IMR-90 (cell line): Measurements from ENCODE around the gene PSD. TPM values are rescaled to one million over a fixed set of nuclear protein-coding genes. Genes with fewer than 3 reads are reported as not detected.

Experiments
- ATAC-seq: fragments of 200-7000 bp; cut with Tn5 transposase; 2 replicates; pipeline ENCODE4 v1.9.1; 2020; ENCODE audit warnings: low read depth, mild to moderate bottlenecking, moderate library complexity
- BruUV-seq: library from RNA; stranded (reverse); fragments of 400-500 nt; replicated peaks from 2 replicates; lab custom pipeline; 2021; lab: Mats Ljungman, UMichigan
- CTCF ChIA-PET: fragments of 300-600 bp; formaldehyde crosslinking; extraction: SDS; loops from one replicate; lab custom pipeline; 2021; ENCODE audit warnings: antibody characterized with exemption; lab: Yijun Ruan, JAX
- POLR2A ChIA-PET: fragments of 300-600 bp; sonication (Branson Sonifier 250); formaldehyde crosslinking; loops from one replicate; lab custom pipeline; 2022; ENCODE audit warnings: antibody characterized with exemption; ENCODE audit not compliant: unreplicated experiment; lab: Charles Lee
- DNase-seq: peaks from one replicate; pipeline ENCODE4 v3.0.0; 2013
- H2AFZ ChIP-seq: replicated peaks from 2 replicates; pipeline ENCODE3; 2013; ENCODE audit warnings: low read length, mild to moderate bottlenecking; ENCODE audit not compliant: poor library complexity
- H2AK5ac ChIP-seq: 2 replicates; pipeline ENCODE4 v1.6.1; 2013; ENCODE audit warnings: low read depth, low read length, inconsistent platforms
- H2AK9ac ChIP-seq: replicated peaks from 2 replicates; pipeline ENCODE3; 2013; ENCODE audit warnings: mild to moderate bottlenecking, low read depth, low read length, moderate library complexity; ENCODE audit not compliant: poor library complexity
- H2BK120ac ChIP-seq: 2 replicates; pipeline ENCODE4 v1.6.1; 2013; ENCODE audit warnings: low read depth, low read length, inconsistent platforms
- H2BK15ac ChIP-seq: 3 replicates; pipeline ENCODE4 v1.6.1; 2013; ENCODE audit warnings: low read depth, low read length, inconsistent platforms
- H2BK20ac ChIP-seq: 2 replicates; pipeline ENCODE4 v1.6.1; 2013; ENCODE audit warnings: low read depth, mild to moderate bottlenecking, inconsistent platforms, low read length, moderate library complexity
- H2BK5ac ChIP-seq: 2 replicates; pipeline ENCODE4 v1.6.1; 2013; ENCODE audit warnings: mild to moderate bottlenecking, low read depth, low read length, inconsistent platforms; ENCODE audit not compliant: poor library complexity, severe bottlenecking
- H3K14ac ChIP-seq: replicated peaks from 2 replicates; pipeline ENCODE4 v1.6.1; 2013; ENCODE audit warnings: low read depth, low read length, inconsistent platforms
- H3K18ac ChIP-seq: 2 replicates; pipeline ENCODE4 v1.6.1; 2013; ENCODE audit warnings: low read depth, low read length, control low read depth
- H3K23ac ChIP-seq: 2 replicates; pipeline ENCODE4 v1.6.1; 2013; ENCODE audit warnings: low read depth, low read length, inconsistent platforms
- H3K27ac ChIP-seq: 2 replicates; pipeline ENCODE4 v1.5.1; 2013; ENCODE audit warnings: mild to moderate bottlenecking, control low read depth, low read length; ENCODE audit not compliant: insufficient read depth
- H3K27me3 ChIP-seq: 2 replicates; pipeline ENCODE4 v1.6.1; 2013; ENCODE audit warnings: low read length; ENCODE audit not compliant: control insufficient read depth, insufficient read depth
- H3K36me3 ChIP-seq: 2 replicates; pipeline ENCODE4 v1.6.1; 2013; ENCODE audit warnings: low read length, mixed read lengths; ENCODE audit not compliant: control insufficient read depth, insufficient read depth
- H3K4ac ChIP-seq: 2 replicates; pipeline ENCODE4 v1.6.1; 2013; ENCODE audit warnings: low read depth, low read length, inconsistent platforms
- H3K4me1 ChIP-seq: 2 replicates; pipeline ENCODE4 v1.6.1; 2013; ENCODE audit warnings: low read length, mixed read lengths; ENCODE audit not compliant: control insufficient read depth, insufficient read depth
- H3K4me2 ChIP-seq: 2 replicates; pipeline ENCODE4 v1.6.1; 2013; ENCODE audit warnings: low read depth, mild to moderate bottlenecking, control low read depth, low read length, moderate library complexity
- H3K4me3 ChIP-seq: 2 replicates; pipeline ENCODE4 v1.5.1; 2013; ENCODE audit warnings: low read depth, mild to moderate bottlenecking, control low read depth, low read length, moderate library complexity; ENCODE audit not compliant: insufficient read depth
- H3K56ac ChIP-seq: 2 replicates; pipeline ENCODE4 v1.6.1; 2013; ENCODE audit warnings: low read length, inconsistent platforms; ENCODE audit not compliant: insufficient read depth; ENCODE audit errors: extremely low read depth
- H3K79me1 ChIP-seq, 2 experiments: 2 replicates each; pipeline ENCODE4 v1.6.1; 2013; ENCODE audit warnings: low read length in 2 of 2, inconsistent platforms in 1 of 2, low read depth in 1 of 2
- H3K9ac ChIP-seq: 2 replicates; pipeline ENCODE4 v1.6.1; 2013; ENCODE audit warnings: low read depth, low read length, control low read depth
- H3K9me1 ChIP-seq: 2 replicates; pipeline ENCODE4 v1.6.1; 2013; ENCODE audit warnings: low read length, inconsistent platforms; ENCODE audit not compliant: insufficient read depth
- H3K9me3 ChIP-seq: 2 replicates; pipeline ENCODE4 v1.6.1; 2013; ENCODE audit warnings: low read length; ENCODE audit not compliant: control insufficient read depth, insufficient read depth
- H4K20me1 ChIP-seq: 2 replicates; pipeline ENCODE4 v1.6.1; 2013; ENCODE audit warnings: low read length, inconsistent platforms; ENCODE audit not compliant: insufficient read depth
- H4K5ac ChIP-seq: 2 replicates; pipeline ENCODE4 v1.6.1; 2013; ENCODE audit warnings: mild to moderate bottlenecking, low read depth, low read length, control low read depth
- H4K8ac ChIP-seq, 2 experiments: 2 replicates each; pipeline ENCODE4 v1.6.1; 2013; ENCODE audit warnings: low read depth in 2 of 2, low read length in 2 of 2, control low read depth in 1 of 2, inconsistent platforms in 1 of 2
- H4K91ac ChIP-seq: 2 replicates; pipeline ENCODE4 v1.6.1; 2013; ENCODE audit warnings: low read depth, low read length, inconsistent platforms; ENCODE audit not compliant: insufficient read depth
- CHD1 ChIP-seq: IDR thresholded peaks from 2 replicates; pipeline ENCODE4 v1.6.1; 2012; ENCODE audit warnings: low read depth, low read length, improper control_type of control experiment
- ELK1 ChIP-seq: fragments of 150-350 bp; IDR thresholded peaks from 2 replicates; pipeline ENCODE4 v1.6.1; 2016; ENCODE audit warnings: low read depth, mild to moderate bottlenecking, low read length, moderate library complexity, borderline replicate concordance
- FOS ChIP-seq: fragments of 150-350 bp; IDR thresholded peaks from 2 replicates; pipeline ENCODE4 v1.6.1; 2016; ENCODE audit warnings: low read depth, low read length
- MAZ ChIP-seq: IDR thresholded peaks from 2 replicates; pipeline ENCODE4 v1.6.1; 2012; ENCODE audit warnings: low read depth, mild to moderate bottlenecking, low read length, improper control_type of control experiment, moderate library complexity, borderline replicate concordance
- MXI1 ChIP-seq: IDR thresholded peaks from 2 replicates; pipeline ENCODE4 v1.6.1; 2012; ENCODE audit warnings: low read depth, mild to moderate bottlenecking, low read length, moderate library complexity, borderline replicate concordance
- RAD21 ChIP-seq: IDR thresholded peaks from 2 replicates; pipeline ENCODE4 v1.6.1; 2012; ENCODE audit warnings: low read length, improper control_type of control experiment
- RFX5 ChIP-seq: IDR thresholded peaks from 2 replicates; pipeline ENCODE4 v1.8.0; 2012; ENCODE audit warnings: low read depth, mild to moderate bottlenecking, low read length, moderate library complexity
- SMC3 ChIP-seq: fragments of 150-350 bp; IDR thresholded peaks from 2 replicates; pipeline ENCODE4 v1.6.1; 2016; ENCODE audit warnings: low read depth, mild to moderate bottlenecking, antibody characterized with exemption, low read length, moderate library complexity
- WGBS, 2 experiments: methylation state at CpG; one replicate each; pipeline versions ENCODE4 v1.1.5 to v1.1.7; 2013; ENCODE audit warnings: missing lambda C conversion rate in 2 of 2; ENCODE audit not compliant: insufficient read length in 1 of 2; ENCODE audit errors: extremely low coverage in 2 of 2; 5-methylcytosine and 5-hydroxymethylcytosine counted together
- dilution Hi-C: fragments of 300-500 bp; cut with HindIII; formaldehyde crosslinking; loops from one replicate; pipeline ENCODE4 v1.14.3; 2018; ENCODE audit warnings: low sequenced_read_pairs; ENCODE audit not compliant: unreplicated experiment
- in situ Hi-C: fragments of 300-500 bp; cut with MboI; formaldehyde crosslinking; loops from 3 replicates; pipeline ENCODE4 v1.14.3; 2019; ENCODE audit warnings: low sequenced_read_pairs, inconsistent platforms, mixed read lengths
- intact Hi-C: fragments of 100-400 bp; cut with micrococcal nuclease; formaldehyde crosslinking; loops from 2 replicates; pipeline ENCODE4 v1.10.0; 2022
- polyA plus RNA-seq, 3 experiments: library from polyadenylated mRNA; depleted of rRNA; stranded (reverse); fragments of >200 nt; gene quantifications; 2 replicates each; pipeline ENCODE4 v1.2.3, GENCODE V29; 2012; ENCODE audit warnings: low replicate concordance in 1 of 3
- total RNA-seq: library from RNA; depleted of rRNA; stranded (reverse); fragments of >200 nt; gene quantifications from 2 replicates; pipeline ENCODE4 v1.2.3, GENCODE V29; 2012

PSD gene
- total and polyA plus RNA-seq, 2 of the 4 experiments (the other 2 are of a cell fraction): 2.0 to 4.4 TPM

GRCh38 chr10:102400598-102401341, 17.8 kb downstream of the PSD start (continued):
- no peak for TF ChIP-seq RAD21

- no peak for TF ChIP-seq ELK1
- no peak for TF ChIP-seq MAZ
- no peak for TF ChIP-seq MXI1
- no peak for TF ChIP-seq RFX5
- TF ChIP-seq SMC3: no peak
- no peak for TF ChIP-seq CHD1
- no peak for TF ChIP-seq FOS
- ATAC-seq: no peak
- Histone ChIP-seq H2BK120ac (no peak overlapping the region), H4K5ac (peak overlapping the region; percentile 77; the same call in 1 of the 2 replicates), H2BK20ac (no peak overlapping the region), H3K4ac (no peak overlapping the region), H4K91ac (no peak overlapping the region), H3K23ac (no peak overlapping the region), H3K9ac (peak overlapping the region; percentile 77), H3K4me2 (no peak overlapping the region), H4K20me1 (peaks cover 6% of the 10 kb centered on the region), H3K56ac (no peak overlapping the region), H3K27me3 (no peaks in the 10 kb centered on the region), H2AK5ac (peak overlapping the region; percentile 83), H3K79me1 (peaks cover 26 to 31% of the 10 kb centered on the region in 2 experiments), H3K9me1 (peaks cover 6% of the 10 kb centered on the region; the same call in 1 of the 2 replicates), H3K4me3 (no peak overlapping the region), H2BK15ac (no peak overlapping the region), H2BK5ac (no peak overlapping the region), H4K8ac (peak overlapping the region; percentile 83 to 84; a peak in 2 of 4 replicates), H2AK9ac (peak overlapping the region; percentile 90), H2AFZ (no peak overlapping the region), H3K27ac (no peak overlapping the region; the same call in 1 of the 2 replicates), H3K14ac (no peak overlapping the region), H3K18ac (no peak overlapping the region), H3K4me1 (peaks cover 15% of the 10 kb centered on the region), H3K36me3 (peaks cover 26% of the 10 kb centered on the region), H3K9me3 (no peaks in the 10 kb centered on the region)
- CTCF ChIA-PET: interaction anchor here (0.6 to 1.8 kb wide), 4 partner anchors 20 to 170 kb away, joined by 3 to 9 read pairs (median 5); no protein-coding TSS in a partner anchor
- in situ Hi-C loops: no loop called here
- BruUV-seq: no TSS peak
- dilution Hi-C loops: no loop called here
- WGBS, 2 experiments: 93% methylated on average over 6 of the region's 17 CpGs; no CpG with 5 or more reads in 1 of the 2 experiments
- no peak for DNase-seq
- intact Hi-C loops: no loop called here
- POLR2A ChIA-PET: no interaction called here
These were observed 18.5 kb downstream of the PSD start for GRCh38 chr10:102400076-102400475.
